GM23248 (cell line): ENCODE data around the gene DSG2. TPM values are rescaled to one million over a fixed set of nuclear protein-coding genes. Genes with fewer than 3 reads are reported as not detected.
A peak's percentile ranks its signal among the peaks of the same experiment; 100 is the strongest.

Experiments
- DNase-seq: peaks from one replicate; pipeline ENCODE4 v3.0.0-alpha.2; 2015
- H2AFZ ChIP-seq: fragments of 200-600 bp; sonication (generic); 2 replicates; pipeline ENCODE4 v1.6.1; 2016; ENCODE audit warnings: antibody characterized with exemption
- H3F3A ChIP-seq: fragments of 200-600 bp; sonication (generic); 2 replicates; pipeline ENCODE4 v1.6.1; 2016; ENCODE audit warnings: mild to moderate bottlenecking, antibody characterized with exemption, mixed run types; ENCODE audit not compliant: insufficient read depth
- H3K27ac ChIP-seq: fragments of 200-600 bp; sonication (generic); 2 replicates; pipeline ENCODE4 v1.5.1; 2016; ENCODE audit warnings: mild to moderate bottlenecking
- H3K27me3 ChIP-seq: fragments of 200-600 bp; sonication (generic); replicated peaks from 2 replicates; pipeline ENCODE4 v1.6.1; 2016; ENCODE audit warnings: mild to moderate bottlenecking; ENCODE audit not compliant: insufficient read depth
- H3K36me3 ChIP-seq: fragments of 200-600 bp; sonication (generic); 2 replicates; pipeline ENCODE4 v1.6.1; 2016; ENCODE audit warnings: low read depth, mild to moderate bottlenecking
- H3K4me1 ChIP-seq: fragments of 200-600 bp; sonication (generic); 2 replicates; pipeline ENCODE4 v1.6.1; 2016; ENCODE audit warnings: mild to moderate bottlenecking; ENCODE audit not compliant: insufficient read depth
- H3K4me2 ChIP-seq: fragments of 200-600 bp; sonication (generic); one replicate; pipeline ENCODE4 v1.6.1; 2016; ENCODE audit warnings: mild to moderate bottlenecking; ENCODE audit not compliant: unreplicated experiment
- H3K4me3 ChIP-seq: fragments of 200-600 bp; sonication (generic); 2 replicates; pipeline ENCODE4 v1.5.1; 2016; ENCODE audit warnings: mild to moderate bottlenecking
- H3K79me2 ChIP-seq: fragments of 200-600 bp; sonication (generic); 2 replicates; pipeline ENCODE4 v1.6.1; 2016; ENCODE audit warnings: mild to moderate bottlenecking; ENCODE audit not compliant: insufficient read depth
- H3K9ac ChIP-seq: fragments of 200-600 bp; sonication (generic); 2 replicates; pipeline ENCODE4 v1.6.1; 2016; ENCODE audit warnings: mild to moderate bottlenecking
- H3K9me2 ChIP-seq: fragments of 200-600 bp; sonication (generic); 2 replicates; pipeline ENCODE4 v1.6.1; 2016; ENCODE audit warnings: mixed run types, mild to moderate bottlenecking, moderate library complexity; ENCODE audit not compliant: insufficient read depth
- H3K9me3 ChIP-seq: fragments of 200-600 bp; sonication (generic); one replicate; pipeline ENCODE4 v1.6.1; 2017; ENCODE audit warnings: low read depth
- H4K20me1 ChIP-seq: fragments of 200-600 bp; sonication (generic); 2 replicates; pipeline ENCODE4 v1.6.0; 2016; ENCODE audit not compliant: insufficient read depth
- EZH2 ChIP-seq: fragments of 200-600 bp; sonication (generic); IDR thresholded peaks from 2 replicates; pipeline ENCODE4 v1.6.1; 2018; ENCODE audit warnings: antibody characterized with exemption, mild to moderate bottlenecking; ENCODE audit not compliant: insufficient read depth, poor library complexity, severe bottlenecking
- EZH2phosphoT487 ChIP-seq: fragments of 200-600 bp; sonication (generic); IDR thresholded peaks from 2 replicates; pipeline ENCODE4 v1.6.1; 2018; ENCODE audit warnings: antibody characterized with exemption, moderate library complexity, mild to moderate bottlenecking, low read depth; ENCODE audit not compliant: insufficient read depth
- WGBS, 2 experiments: methylation state at CpG; one replicate each; pipeline ENCODE4 v1.1.6; 2015 to 2017; ENCODE audit warnings: low lambda C conversion rate in 2 of 2, low coverage in 1 of 2; ENCODE audit errors: missing lambda C conversion rate in 2 of 2; 5-methylcytosine and 5-hydroxymethylcytosine counted together
- in situ Hi-C: fragments of 300-500 bp; cut with MboI; formaldehyde crosslinking; loops from 2 replicates; pipeline ENCODE4 v1.15.0; 2020
- polyA plus RNA-seq: library from polyadenylated mRNA; unstranded; fragments of >200 nt; fragmentation: Nextera tagmentation; extraction: Ambion mirVana; gene quantifications from 2 replicates; pipeline ENCODE4 v1.2.1, GENCODE V29; 2016
- total RNA-seq: library from RNA; depleted of rRNA; stranded (reverse); fragments of >200 nt; shearing (Covaris generic); gene quantifications from 2 replicates; pipeline ENCODE4 v1.2.3, GENCODE V29; 2014

The DSG2 gene
- total and polyA plus RNA-seq, 2 experiments from 2014 or later = under 0.01 TPM; not detected in 1

- Histone ChIP-seq H3K4me2 (no peak overlapping the region), H3K9me2 (no peaks in the 10 kb centered on the region), H2AFZ (no peak overlapping the region), H4K20me1 (no peaks in the 10 kb centered on the region), H3K27me3 (no peaks in the 10 kb centered on the region; the same call in 1 of the 2 replicates), H3K79me2 (no peaks in the 10 kb centered on the region), H3K4me3 (no peak overlapping the region), H3K9ac (no peak overlapping the region), H3K9me3 (no peaks in the 10 kb centered on the region), H3K36me3 (no peaks in the 10 kb centered on the region), H3F3A (no peaks in the 10 kb centered on the region), H3K4me1 (no peaks in the 10 kb centered on the region), H3K27ac (no peak overlapping the region)
- WGBS, 2 experiments = 9 to 13% methylated on average over 6 of the region's 6 CpGs
- in situ Hi-C loops = loop anchor here (10.0 to 25.0 kb wide), 2 partner anchors 251 to 409 kb away; no protein-coding TSS in a partner anchor
- TF ChIP-seq EZH2phosphoT487 (no peak), EZH2 (no peak)
- peak; percentile 18 for DNase-seq
Observed at GRCh38 chr18:31553800-31554199, 55.8 kb downstream of the DSG2 start.

DNA sequence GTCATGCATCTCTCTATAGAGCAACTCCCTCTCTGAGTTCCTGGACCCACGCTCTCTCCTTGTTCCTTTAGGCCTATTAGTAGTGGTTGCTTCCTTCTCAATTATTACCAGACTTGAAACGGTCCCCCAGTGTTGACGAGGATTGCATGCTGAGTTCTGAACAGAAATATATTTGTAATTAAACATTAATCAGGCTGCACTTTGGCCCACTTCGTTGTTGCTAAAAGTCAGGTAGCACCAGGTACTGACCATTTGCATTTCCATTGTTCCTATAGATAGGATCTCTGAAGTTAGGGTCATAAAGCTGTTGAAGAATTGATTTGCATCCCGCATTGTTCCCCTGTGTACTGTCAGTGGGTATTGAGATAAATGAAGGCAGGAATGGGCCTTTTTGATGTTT lies 56.8 kb downstream of the DSG2 start:
- no peak for TF ChIP-seq EZH2
- TF ChIP-seq EZH2phosphoT487 = no peak
- H3K4me1 ChIP-seq = no peaks in the 10 kb centered on the region
- no peaks in the 10 kb centered on the region for H4K20me1 ChIP-seq
- no peaks in the 10 kb centered on the region for H3K9me3 ChIP-seq
- no peak overlapping the region for H3K9ac ChIP-seq
- no peak overlapping the region for H3K4me3 ChIP-seq
- no peak overlapping the region for H3K27ac ChIP-seq
- H3F3A ChIP-seq = no peaks in the 10 kb centered on the region
- 38 to 44% methylated on average over 5 of the region's 5 CpGs for WGBS, 2 experiments
- no peaks in the 10 kb centered on the region; the same call in 1 of the 2 replicates for H3K27me3 ChIP-seq
- no peaks in the 10 kb centered on the region for H3K36me3 ChIP-seq
- H3K79me2 ChIP-seq = no peaks in the 10 kb centered on the region
- in situ Hi-C loops = loop anchor here (10.0 to 25.0 kb wide), 2 partner anchors 250 to 408 kb away; no protein-coding TSS in a partner anchor
- H2AFZ ChIP-seq = no peak overlapping the region
- DNase-seq = no peak
- no peaks in the 10 kb centered on the region for H3K9me2 ChIP-seq
- H3K4me2 ChIP-seq = no peak overlapping the region

DNA sequence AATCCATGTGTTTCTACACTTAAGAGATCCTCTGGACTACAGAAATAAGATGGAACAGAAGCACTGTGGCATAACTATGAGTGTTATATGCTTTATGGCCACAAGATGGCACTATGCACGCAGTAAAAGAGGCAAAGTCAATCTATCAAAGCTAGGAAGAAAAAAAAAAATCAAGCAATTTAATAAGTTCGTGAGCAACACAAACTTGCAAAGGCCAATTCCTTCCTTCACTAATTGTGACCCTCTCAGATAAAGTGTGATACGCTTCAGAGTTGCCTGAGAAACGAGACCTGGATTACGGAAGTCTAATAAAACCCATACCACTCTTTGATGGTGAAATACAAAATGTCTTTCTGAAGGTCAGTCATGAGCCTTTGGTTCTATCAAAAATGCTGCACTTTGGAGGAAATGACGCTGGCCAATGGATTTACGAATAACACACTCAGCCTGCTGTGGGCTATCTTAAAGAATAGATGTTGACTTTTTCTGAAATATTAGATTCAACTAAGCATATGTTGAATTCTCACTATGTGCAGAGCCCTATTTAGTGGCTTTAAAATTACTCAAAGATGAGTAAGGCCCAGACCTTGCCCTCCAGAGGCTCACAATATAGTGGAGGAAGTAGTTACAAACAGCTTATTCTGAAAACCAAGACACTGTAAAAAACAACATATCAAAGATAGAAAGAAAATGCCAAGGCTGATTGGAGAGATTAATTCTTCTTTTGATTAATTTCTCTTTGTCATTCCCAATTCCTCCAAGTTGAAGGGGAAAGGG lies 58.2 kb downstream of the DSG2 start:
- Histone ChIP-seq H3K9me2 (no peaks in the 10 kb centered on the region), H3K9me3 (no peaks in the 10 kb centered on the region), H3K27ac (no peak overlapping the region), H3K9ac (no peak overlapping the region), H3K4me3 (no peak overlapping the region), H2AFZ (no peak overlapping the region), H3K4me2 (no peak overlapping the region), H3K79me2 (no peaks in the 10 kb centered on the region), H3K36me3 (no peaks in the 10 kb centered on the region), H4K20me1 (no peaks in the 10 kb centered on the region), H3K27me3 (peaks cover 3% of the 10 kb centered on the region; the same call in 1 of the 2 replicates), H3F3A (no peaks in the 10 kb centered on the region), H3K4me1 (no peaks in the 10 kb centered on the region)
- in situ Hi-C loops = loop anchor here (10.0 to 25.0 kb wide), 2 partner anchors 249 to 406 kb away; no protein-coding TSS in a partner anchor
- TF ChIP-seq EZH2 (no peak), EZH2phosphoT487 (no peak)
- 1% methylated on average over 7 of the region's 7 CpGs for WGBS, 2 experiments
- peak; percentile 67 for DNase-seq

GRCh38 chr18:31557446-31557845 lies 59.5 kb downstream of the DSG2 start:
- Histone ChIP-seq H3K27ac (no peak overlapping the region), H3K27me3 (peaks cover 3% of the 10 kb centered on the region; the same call in 1 of the 2 replicates), H3K79me2 (no peaks in the 10 kb centered on the region), H3K36me3 (no peaks in the 10 kb centered on the region), H3K9me3 (no peaks in the 10 kb centered on the region), H3F3A (no peaks in the 10 kb centered on the region), H3K9me2 (no peaks in the 10 kb centered on the region), H4K20me1 (no peaks in the 10 kb centered on the region), H3K9ac (no peak overlapping the region), H3K4me2 (no peak overlapping the region), H2AFZ (no peak overlapping the region), H3K4me3 (no peak overlapping the region), H3K4me1 (no peaks in the 10 kb centered on the region)
- WGBS, 2 experiments = 86 to 92% methylated on average over 3 of the region's 3 CpGs
- TF ChIP-seq EZH2 (no peak), EZH2phosphoT487 (no peak)
- no peak for DNase-seq
- in situ Hi-C loops = loop anchor here (10.0 to 25.0 kb wide), 2 partner anchors 247 to 405 kb away; no protein-coding TSS in a partner anchor
